Measurements from ENCODE around the gene KCNH8. TPM values are rescaled to one million over a fixed set of nuclear protein-coding genes. Genes with fewer than 3 reads are reported as not detected.
A peak's percentile ranks its signal among the peaks of the same experiment; 100 is the strongest.
"Not testable (repeated sequence)": the region's sequence is repeated elsewhere in the genome, so short reads cannot be mapped to it uniquely, and the experiment has no call there.

Gene KCNH8
- not detected in 2 replicates for total RNA-seq

GRCh38 chr3:19147905-19148767 lies at the start of gene KCNH8:
Gene KCNH8, plus strand, starts transcription at chr3:19148510. Its CDS starts 210 bp downstream, at chr3:19148720.
- intact Hi-C loops (cut with micrococcal nuclease): no loop called here
- Mint-ChIP-seq H3K27me3 (ENCODE audit: insufficient read depth) (peaks cover 34% of the 10 kb centered on the region), H3K4me1 (ENCODE audit: low read depth) (peaks cover 15% of the 10 kb centered on the region), H3K9me3 (peaks cover 12% of the 10 kb centered on the region), H3K27ac (no peak within 1 kb of the TSS), H3K36me3 (ENCODE audit: low read depth) (no peaks in the 10 kb centered on the region), H3K4me3 (peak within 1 kb of the TSS; percentile 82)
- no peak for DNase-seq (ENCODE audit: low spot score)

GRCh38 chr3:19102654-19103290 lies 45.5 kb upstream of the KCNH8 start:
- H3K9me3 Mint-ChIP-seq; DNase-seq (ENCODE audit: low spot score); intact Hi-C loops (cut with micrococcal nuclease): not testable (repeated sequence)

DNA sequence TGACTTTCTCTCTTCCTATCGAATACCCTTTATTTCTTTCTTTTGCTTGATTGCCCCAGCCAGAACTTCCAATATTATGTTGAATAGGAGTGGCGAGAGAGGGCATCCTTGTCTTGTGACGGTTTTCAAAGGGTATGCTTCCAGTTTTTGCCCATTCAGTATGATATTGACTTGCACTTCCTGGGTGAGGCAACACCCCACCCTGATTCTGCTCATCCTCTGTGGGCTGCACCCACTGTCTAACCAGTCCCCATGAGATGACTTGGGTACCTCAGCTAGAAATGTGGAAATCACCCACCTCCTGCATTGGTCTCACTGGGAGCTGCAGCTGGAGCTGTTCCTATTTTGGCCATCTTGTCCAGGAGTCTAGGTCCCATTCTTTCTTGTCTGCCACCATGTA lies 44.8 kb upstream of the KCNH8 start:
- DNase-seq (ENCODE audit: low spot score): no peak
- H3K36me3 Mint-ChIP-seq (ENCODE audit: low read depth): no peaks in the 10 kb centered on the region
- peak overlapping the region; percentile 85 for H3K4me3 Mint-ChIP-seq
- intact Hi-C loops (cut with micrococcal nuclease): no loop called here
- H3K27me3 Mint-ChIP-seq (ENCODE audit: insufficient read depth): no peaks in the 10 kb centered on the region
- no peaks in the 10 kb centered on the region for H3K9me3 Mint-ChIP-seq
- H3K4me1 Mint-ChIP-seq (ENCODE audit: low read depth): peaks cover 7% of the 10 kb centered on the region
- H3K27ac Mint-ChIP-seq: no peak overlapping the region

More at GRCh38 chr3:19102654-19103290, 45.5 kb upstream of the KCNH8 start:
- not testable (repeated sequence) for H3K36me3 Mint-ChIP-seq (ENCODE audit: low read depth); H3K27me3 Mint-ChIP-seq (ENCODE audit: insufficient read depth); H3K4me1 Mint-ChIP-seq (ENCODE audit: low read depth); H3K27ac Mint-ChIP-seq
- H3K4me3 Mint-ChIP-seq: peak overlapping the region; percentile 85

DNA sequence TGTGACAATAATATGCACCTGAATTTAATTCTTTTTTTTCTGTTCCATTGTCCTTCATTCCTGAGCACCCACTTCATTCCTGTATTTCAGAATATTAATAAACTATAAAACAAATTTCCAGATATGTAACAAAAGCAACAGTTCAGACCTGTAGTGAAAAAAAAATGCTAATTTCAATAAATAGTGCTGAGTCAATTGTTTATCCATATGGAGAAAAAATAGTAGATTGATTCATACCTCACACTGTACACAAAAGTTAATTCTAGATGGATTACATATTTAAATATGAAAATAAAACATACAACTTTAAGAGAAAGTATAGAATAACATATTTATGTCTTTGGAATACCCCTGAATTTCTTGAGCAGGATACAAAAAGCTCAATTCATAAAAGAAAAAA lies 43.9 kb upstream of the KCNH8 start:
- Mint-ChIP-seq H3K4me1 (ENCODE audit: low read depth) (peaks cover 7% of the 10 kb centered on the region), H3K9me3 (no peaks in the 10 kb centered on the region), H3K27me3 (ENCODE audit: insufficient read depth) (no peaks in the 10 kb centered on the region), H3K36me3 (ENCODE audit: low read depth) (no peaks in the 10 kb centered on the region), H3K27ac (no peak overlapping the region), H3K4me3 (no peak overlapping the region)
- no peak for DNase-seq (ENCODE audit: low spot score)
- intact Hi-C loops (cut with micrococcal nuclease): no loop called here

- peaks cover 7% of the 10 kb centered on the region for H3K4me1 Mint-ChIP-seq (ENCODE audit: low read depth)
- H3K27me3 Mint-ChIP-seq (ENCODE audit: insufficient read depth): no peaks in the 10 kb centered on the region
- no peak overlapping the region for H3K4me3 Mint-ChIP-seq
- intact Hi-C loops (cut with micrococcal nuclease): no loop called here
- no peak for DNase-seq (ENCODE audit: low spot score)
- H3K36me3 Mint-ChIP-seq (ENCODE audit: low read depth): no peaks in the 10 kb centered on the region
- no peak overlapping the region for H3K27ac Mint-ChIP-seq
- H3K9me3 Mint-ChIP-seq: no peaks in the 10 kb centered on the region
These were observed 42.5 kb upstream of the KCNH8 start for GRCh38 chr3:19105826-19106225.

DNA sequence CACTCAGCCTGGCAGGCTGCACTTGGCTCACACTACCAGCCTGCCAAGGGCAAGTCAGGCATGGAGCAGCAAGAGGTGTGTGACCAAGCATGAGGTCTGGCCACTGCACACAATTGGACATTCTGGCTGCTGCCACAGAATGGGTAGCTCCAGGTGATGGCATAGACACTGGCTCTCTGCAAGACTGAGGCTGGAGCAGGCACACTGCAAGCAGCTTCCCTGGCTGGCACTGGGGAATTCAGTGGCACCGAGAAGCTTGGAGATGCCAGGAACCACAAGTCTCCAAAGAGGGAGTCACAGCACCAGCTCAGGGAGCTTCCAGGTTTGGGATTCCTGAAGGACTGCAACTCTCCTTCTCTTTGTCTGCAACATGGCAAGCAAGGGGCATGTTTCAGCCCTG lies 42.0 kb upstream of the KCNH8 start:
- DNase-seq (ENCODE audit: low spot score): no peak
- Mint-ChIP-seq H3K27me3 (ENCODE audit: insufficient read depth) (no peaks in the 10 kb centered on the region), H3K4me3 (no peak overlapping the region), H3K27ac (no peak overlapping the region), H3K4me1 (ENCODE audit: low read depth) (peaks cover 7% of the 10 kb centered on the region), H3K9me3 (no peaks in the 10 kb centered on the region), H3K36me3 (ENCODE audit: low read depth) (no peaks in the 10 kb centered on the region)
- intact Hi-C loops (cut with micrococcal nuclease): no loop called here

GRCh38 chr3:19107719-19108118 lies 40.6 kb upstream of the KCNH8 start:
- H3K4me3 Mint-ChIP-seq: no peak overlapping the region
- H3K36me3 Mint-ChIP-seq (ENCODE audit: low read depth): no peaks in the 10 kb centered on the region
- no peak for DNase-seq (ENCODE audit: low spot score)
- H3K9me3 Mint-ChIP-seq: no peaks in the 10 kb centered on the region
- H3K27me3 Mint-ChIP-seq (ENCODE audit: insufficient read depth): no peaks in the 10 kb centered on the region
- intact Hi-C loops (cut with micrococcal nuclease): no loop called here
- H3K4me1 Mint-ChIP-seq (ENCODE audit: low read depth): peaks cover 7% of the 10 kb centered on the region
- H3K27ac Mint-ChIP-seq: no peak overlapping the region

DNA sequence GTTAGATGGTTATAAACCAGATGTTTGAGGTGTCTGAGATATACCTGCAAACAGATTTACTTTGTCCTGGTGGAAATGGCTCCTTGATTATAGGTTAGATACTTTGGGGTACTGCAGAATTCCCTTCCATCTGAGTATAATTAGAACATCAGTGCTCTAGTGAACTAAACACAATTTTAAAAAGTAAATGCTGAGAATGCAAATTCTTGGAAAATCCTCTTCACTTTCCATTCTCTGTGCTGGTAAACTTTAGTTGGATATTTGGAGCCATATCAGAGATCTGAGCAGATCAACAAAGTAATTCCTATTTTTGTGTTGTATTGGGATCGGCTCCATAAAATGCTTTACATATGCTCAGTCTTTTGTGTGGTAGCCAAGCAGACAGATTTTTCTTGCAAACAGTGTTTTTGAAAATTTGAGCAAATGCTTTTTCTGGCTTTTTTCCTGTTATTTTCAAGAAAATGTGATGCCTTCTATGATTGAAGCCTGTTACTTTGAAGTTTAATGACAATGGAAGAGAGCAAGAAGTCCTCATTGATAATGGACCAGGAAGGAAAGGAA lies 37.9 kb upstream of the KCNH8 start:
- Mint-ChIP-seq H3K27me3 (ENCODE audit: insufficient read depth) (no peaks in the 10 kb centered on the region), H3K4me3 (no peak overlapping the region), H3K36me3 (ENCODE audit: low read depth) (no peaks in the 10 kb centered on the region), H3K27ac (no peak overlapping the region), H3K9me3 (no peaks in the 10 kb centered on the region), H3K4me1 (ENCODE audit: low read depth) (no peaks in the 10 kb centered on the region)
- no peak for DNase-seq (ENCODE audit: low spot score)
- intact Hi-C loops (cut with micrococcal nuclease): no loop called here

DNA sequence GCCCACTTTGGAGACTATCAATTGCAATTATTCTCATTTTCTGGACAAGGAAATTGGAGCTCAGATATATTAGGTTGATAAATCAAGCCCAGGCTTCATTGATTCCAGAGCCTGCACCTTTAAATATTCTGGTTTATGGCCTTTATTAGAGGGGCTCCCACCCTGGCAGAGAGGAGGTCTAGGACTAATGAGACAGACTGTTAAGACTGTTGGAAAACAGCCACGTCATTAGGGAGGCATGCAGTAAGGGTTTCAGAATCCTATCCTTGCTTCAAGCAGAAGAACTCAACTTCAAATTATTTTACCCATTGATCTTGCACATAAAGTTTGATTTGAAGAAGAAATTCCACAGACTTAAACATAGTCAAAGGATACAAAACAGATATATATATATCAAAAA lies 33.8 kb upstream of the KCNH8 start:
- Mint-ChIP-seq H3K4me3 (no peak overlapping the region), H3K9me3 (no peaks in the 10 kb centered on the region), H3K27me3 (ENCODE audit: insufficient read depth) (no peaks in the 10 kb centered on the region), H3K27ac (no peak overlapping the region), H3K4me1 (ENCODE audit: low read depth) (no peaks in the 10 kb centered on the region), H3K36me3 (ENCODE audit: low read depth) (no peaks in the 10 kb centered on the region)
- intact Hi-C loops (cut with micrococcal nuclease): no loop called here
- no peak for DNase-seq (ENCODE audit: low spot score)

- Mint-ChIP-seq H3K4me1 (ENCODE audit: low read depth) (no peaks in the 10 kb centered on the region), H3K27ac (no peak overlapping the region), H3K9me3 (no peaks in the 10 kb centered on the region), H3K36me3 (ENCODE audit: low read depth) (no peaks in the 10 kb centered on the region), H3K27me3 (ENCODE audit: insufficient read depth) (no peaks in the 10 kb centered on the region), H3K4me3 (no peak overlapping the region)
- intact Hi-C loops (cut with micrococcal nuclease): no loop called here
- no peak for DNase-seq (ENCODE audit: low spot score)
These were observed 32.1 kb upstream of the KCNH8 start for GRCh38 chr3:19116239-19116638.

- H3K36me3 Mint-ChIP-seq (ENCODE audit: low read depth): no peaks in the 10 kb centered on the region
- no peaks in the 10 kb centered on the region for H3K27me3 Mint-ChIP-seq (ENCODE audit: insufficient read depth)
- H3K4me1 Mint-ChIP-seq (ENCODE audit: low read depth): no peaks in the 10 kb centered on the region
- no peak overlapping the region for H3K4me3 Mint-ChIP-seq
- no peak overlapping the region for H3K27ac Mint-ChIP-seq
- intact Hi-C loops (cut with micrococcal nuclease): no loop called here
- DNase-seq (ENCODE audit: low spot score): no peak
- H3K9me3 Mint-ChIP-seq: no peaks in the 10 kb centered on the region
These were observed 23.6 kb upstream of the KCNH8 start for GRCh38 chr3:19124752-19125151.

DNA sequence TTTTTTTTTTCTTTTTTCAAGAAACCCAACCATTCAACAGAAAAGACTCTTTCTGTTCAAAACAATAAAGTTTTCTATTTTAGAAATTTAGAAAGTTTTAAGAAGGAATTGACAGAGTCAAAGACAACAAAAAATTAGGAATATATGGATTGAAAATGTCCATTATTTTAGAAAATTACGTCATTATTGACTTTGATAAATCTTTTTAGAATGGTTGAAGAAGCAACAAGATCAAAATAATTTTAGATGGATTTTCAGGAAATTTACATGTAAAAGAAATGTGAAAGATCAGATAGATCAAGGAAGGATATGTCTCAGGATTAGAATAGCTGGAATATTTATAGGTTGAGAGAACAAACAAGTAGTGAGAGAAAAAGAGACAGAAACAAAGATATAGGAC lies 8.4 kb upstream of the KCNH8 start:
- Mint-ChIP-seq H3K36me3 (ENCODE audit: low read depth) (no peaks in the 10 kb centered on the region), H3K27me3 (ENCODE audit: insufficient read depth) (peaks cover 14% of the 10 kb centered on the region), H3K27ac (no peak overlapping the region), H3K4me1 (ENCODE audit: low read depth) (no peaks in the 10 kb centered on the region), H3K4me3 (no peak overlapping the region), H3K9me3 (peaks cover 4% of the 10 kb centered on the region)
- DNase-seq (ENCODE audit: low spot score): no peak
- intact Hi-C loops (cut with micrococcal nuclease): no loop called here

Measured in activated T-helper 1 cell treated with anti-CD3 and anti-CD28 coated beads, Interleukin-12 subunit alpha, Interleukin-12 subunit beta, Interleukin-2, Interleukin-4 antibody, amounts not matched to agents 30 ng/mL and 10 ng/mL and 1 ng/mL, durations not matched to agents 14 hours and 24 hours and 36 hours (primary cell).